ENCODE data around the gene CDX2. TPM values are rescaled to one million over a fixed set of nuclear protein-coding genes. Genes with fewer than 3 reads are reported as not detected.

Gene CDX2
- total and polyA plus RNA-seq, 9 of the 15 experiments (the other 6 are each of a cell fraction or from before 2014, with no cell fraction given), result 0.04 TPM; not detected in 8

GRCh38 chr13:27918041-27918917, 50.8 kb downstream of the CDX2 start:
- 15% methylated on average over 20 of the region's 46 CpGs for WGBS (ENCODE audit: insufficient coverage, low coverage, missing lambda C conversion rate)
- no TSS peak for BruUV-seq (replicated peaks)
- Histone ChIP-seq H3K79me2 (ENCODE audit: control insufficient read depth, insufficient read depth, low read length) (no peaks in the 10 kb centered on the region), H3K9ac (ENCODE audit: insufficient read depth in 1 of 2, low read depth in 2 of 2, low read length in 2 of 2) (no peak overlapping the region), H3K4me1 (replicated peaks in 1 of 2; ENCODE audit: control insufficient read depth in 2 of 2, insufficient read depth in 2 of 2, low read length in 2 of 2) (peaks cover 0 to 9% of the 10 kb centered on the region in 2 experiments; a peak in 2 of 5 replicates), H2AFZ (ENCODE audit: low read depth, low read length) (no peak overlapping the region), H3K9me1 (ENCODE audit: control insufficient read depth, insufficient read depth, low read length) (no peaks in the 10 kb centered on the region), H3K27ac (ENCODE audit: extremely low read depth, low read depth, low read length) (no peak overlapping the region), H4K20me1 (replicated peaks; ENCODE audit: control insufficient read depth, insufficient read depth, low read length) (no peaks in the 10 kb centered on the region), H3K36me3 (ENCODE audit: control insufficient read depth, insufficient read depth, low read length) (no peaks in the 10 kb centered on the region), H3K9me3 (replicated peaks; ENCODE audit: control insufficient read depth, insufficient read depth, low read depth, low read length) (no peaks in the 10 kb centered on the region), H3K4me3 (no peak overlapping the region), H3K4me2 (ENCODE audit: insufficient read depth, low read length) (no peak overlapping the region), H3K27me3 (ENCODE audit: control insufficient read depth in 2 of 2, insufficient read depth in 2 of 2, low read length in 2 of 2) (peaks cover 11 to 60% of the 10 kb centered on the region in 2 experiments; a peak in 4 of 5 replicates)
- in situ Hi-C loops (cut with MboI), result no loop called here
- ATAC-seq, result no peak
- ChIA-PET POLR2A (interaction anchor here (0.6 kb wide), 1 partner anchor 102 kb away, joined by 3 read pairs; no protein-coding TSS in a partner anchor), CTCF (ENCODE audit: low intra/inter-chr PET ratio) (no interaction called here)
- no peak for DNase-seq (ENCODE audit: extremely low read depth in 1 of 4, low spot score in 3 of 4)
- intact Hi-C loops (cut with micrococcal nuclease), result no loop called here
- TF ChIP-seq FOXJ3 (CRISPR knock-in tag; IDR thresholded peaks at IDR 0.05) (no peak), BRD4 (IDR thresholded peaks at IDR 0.05) (no peak), SRSF7 (optimal IDR thresholded peaks at IDR 0.05; ENCODE audit: low read depth, low read length) (no peak), YBX1 (IDR thresholded peaks at IDR 0.05) (no peak), E2F8 (IDR thresholded peaks at IDR 0.05; ENCODE audit: low read depth, partially characterized antibody) (no peak), TCF7 (IDR thresholded peaks at IDR 0.05; ENCODE audit: borderline replicate concordance) (no peak), MAFF (IDR thresholded peaks at IDR 0.05; ENCODE audit: low read length) (no peak), ZBED1 (IDR thresholded peaks at IDR 0.05) (no peak), DIDO1 (tag; IDR thresholded peaks at IDR 0.05; ENCODE audit: low read depth) (no peak), TCF3 (CRISPR knock-in tag; IDR thresholded peaks at IDR 0.05) (no peak), RAD51 (IDR thresholded peaks at IDR 0.05; ENCODE audit: borderline replicate concordance, low read depth) (no peak), MXD1 (CRISPR knock-in tag; IDR thresholded peaks at IDR 0.05; ENCODE audit: borderline replicate concordance, poor library complexity, severe bottlenecking) (no peak), KAT7 (CRISPR knock-in tag; IDR thresholded peaks at IDR 0.05; ENCODE audit: borderline replicate concordance) (no peak), SAFB (IDR thresholded peaks at IDR 0.05; ENCODE audit: borderline replicate concordance, low read depth, low read length) (no peak), FOXK1 (CRISPR knock-in tag; IDR thresholded peaks at IDR 0.05; ENCODE audit: borderline replicate concordance) (no peak), RB1 (IDR thresholded peaks at IDR 0.05; ENCODE audit: low read depth) (no peak), KAT8 (IDR thresholded peaks at IDR 0.05; ENCODE audit: low read depth) (no peak), U2AF2 (optimal IDR thresholded peaks at IDR 0.05; ENCODE audit: low read depth, low read length) (no peak)
- FAIRE-seq, result no peak

Data from K562 (cell line).